GM12892 (cell line): ENCODE data around the gene ZFR2.

Experiments used
- DNase-seq: peaks from one replicate; pipeline ENCODE4 v3.0.0; 2011; ENCODE audit not compliant: insufficient read length
- FAIRE-seq: peaks from 2 replicates; lab custom pipeline; 2011; peaks lifted over from hg19 to GRCh38; lab: Jason Lieb, UNC
- POLR2A ChIP-seq: IDR thresholded peaks from 2 replicates; pipeline ENCODE4 v1.6.1; 2011; ENCODE audit warnings: low read depth, low read length, control low read depth
- POLR2AphosphoS5 ChIP-seq: IDR thresholded peaks from 2 replicates; pipeline ENCODE4 v1.6.1; 2011; ENCODE audit warnings: low read depth, low read length, control low read depth
- TAF1 ChIP-seq: IDR thresholded peaks from 2 replicates; pipeline ENCODE4 v1.6.1; 2011; ENCODE audit warnings: low read depth, mild to moderate bottlenecking, control low read depth, low read length, borderline replicate concordance

The ZFR2 gene

GRCh38 chr19:3831601-3832000 is 37.2 kb downstream of the ZFR2 start:
- DNase-seq (no peak), FAIRE-seq (no peak)
- no peak for TF ChIP-seq POLR2A
- TF ChIP-seq POLR2AphosphoS5: no peak
- no peak for TF ChIP-seq TAF1

- TF ChIP-seq POLR2AphosphoS5 (peak; percentile 68; the same call in 1 of the 2 replicates), TAF1 (no peak), POLR2A (no peak)
- FAIRE-seq (peak; percentile 56), DNase-seq (no peak)
Observed at GRCh38 chr19:3830621-3831589, 37.9 kb downstream of the ZFR2 start.

DNA sequence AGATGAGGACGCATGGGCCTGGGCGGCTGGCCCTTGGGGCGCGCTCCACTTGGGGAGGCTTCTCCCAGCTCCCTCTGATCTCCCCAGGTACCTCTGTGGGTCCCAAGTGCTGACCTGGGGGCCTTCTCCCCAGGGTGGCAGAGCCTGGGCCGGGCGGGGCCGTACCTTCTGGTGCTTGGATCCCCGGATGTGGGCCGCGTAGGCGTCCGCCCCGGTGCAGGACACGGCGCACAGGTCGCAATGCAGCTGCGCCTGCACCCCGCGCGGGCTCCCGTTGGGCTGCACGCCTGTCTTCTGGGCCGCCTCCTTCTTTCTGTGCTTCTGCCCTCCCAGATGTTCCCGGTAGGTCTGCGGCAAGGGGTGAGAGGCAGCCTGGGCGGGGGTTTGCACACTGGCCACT is 41.5 kb downstream of the ZFR2 start:
- no peak for FAIRE-seq
- no peak for TF ChIP-seq POLR2A
- no peak for TF ChIP-seq POLR2AphosphoS5
- no peak for TF ChIP-seq TAF1
- DNase-seq: no peak

DNA sequence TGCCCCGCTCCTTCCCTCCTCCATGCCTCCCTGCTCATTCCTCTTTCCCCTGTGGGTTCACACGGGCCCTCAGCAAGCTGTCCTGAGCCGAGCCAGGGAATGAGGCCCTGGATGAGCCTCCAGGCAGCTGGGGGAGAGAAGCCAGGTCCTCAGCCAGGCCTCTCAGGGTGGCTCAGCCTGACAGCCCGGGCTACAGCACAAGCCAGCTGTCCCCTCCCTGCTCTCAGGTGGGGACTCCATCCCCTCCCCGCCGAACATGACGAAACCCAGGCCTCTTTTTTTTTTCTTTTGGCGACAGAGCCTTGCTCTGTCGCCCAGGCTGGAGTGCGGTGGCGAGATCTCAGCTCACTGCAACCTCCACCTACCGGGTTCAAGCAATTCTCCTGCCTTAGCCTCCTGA is 42.7 kb downstream of the ZFR2 start:
- FAIRE-seq: no peak
- DNase-seq: no peak
- TF ChIP-seq POLR2AphosphoS5 (no peak), POLR2A (no peak), TAF1 (no peak)

DNA sequence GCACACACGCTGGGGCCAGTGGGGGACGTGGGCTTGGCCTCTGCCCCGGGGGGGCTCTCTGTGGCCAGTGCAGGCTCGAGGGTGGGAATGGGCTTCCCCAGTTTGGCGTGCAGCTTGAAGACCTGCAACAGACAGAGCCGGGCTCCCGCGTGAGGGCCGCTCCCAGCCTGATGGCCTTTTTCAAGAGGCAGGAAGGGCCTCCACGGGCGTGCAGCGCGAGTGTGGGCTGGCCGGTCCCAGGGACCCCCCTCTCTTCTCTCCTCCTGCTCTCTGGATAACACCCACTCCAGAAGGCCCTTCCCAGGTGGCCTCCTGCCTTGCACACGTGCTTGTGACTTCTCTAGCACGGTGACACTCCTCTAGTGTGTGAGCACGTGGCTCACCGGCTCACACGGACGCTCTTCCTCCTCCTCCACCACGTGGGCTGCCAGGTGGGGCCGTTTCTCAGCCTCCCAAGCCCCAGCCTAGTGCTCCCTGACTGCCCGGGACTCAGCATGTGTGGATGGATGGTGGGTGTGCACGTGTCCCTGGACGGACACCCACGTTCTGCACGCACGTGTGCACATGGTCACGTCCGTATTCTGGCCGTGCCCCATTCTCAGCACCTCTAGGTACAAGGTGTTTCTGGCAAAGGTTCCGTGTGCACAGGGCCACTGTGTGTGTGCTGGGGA is 43.4 kb downstream of the ZFR2 start:
- no peak for FAIRE-seq
- no peak for TF ChIP-seq POLR2AphosphoS5
- no peak for TF ChIP-seq POLR2A
- TF ChIP-seq TAF1: no peak

DNA sequence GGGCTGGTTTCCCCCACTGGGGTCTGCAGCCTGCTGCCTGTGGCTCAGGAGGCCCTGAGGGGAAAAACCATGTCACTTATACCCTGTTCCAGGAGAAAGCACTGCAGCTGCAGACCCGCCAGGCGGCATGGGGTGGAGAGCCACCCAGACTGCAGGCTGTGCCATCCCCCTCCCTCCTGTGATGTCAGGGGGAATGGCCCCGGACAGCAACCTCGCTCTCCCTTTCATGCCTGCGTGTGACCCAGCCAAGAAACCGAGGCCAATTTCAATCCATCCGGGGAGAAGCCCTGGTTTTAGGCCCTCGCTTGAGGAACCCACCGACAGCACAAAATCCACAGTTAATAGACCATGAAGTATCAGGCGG is 45.5 kb downstream of the ZFR2 start:
- no peak for TF ChIP-seq POLR2AphosphoS5
- no peak for TF ChIP-seq TAF1
- TF ChIP-seq POLR2A: no peak
- no peak for DNase-seq
- no peak for FAIRE-seq

More for the DNA sequence above, 43.4 kb downstream of the ZFR2 start:
- no peak for DNase-seq

- no peak for FAIRE-seq
- TF ChIP-seq POLR2A (no peak), POLR2AphosphoS5 (no peak), TAF1 (no peak)
- no peak for DNase-seq
Observed at GRCh38 chr19:3822683-3823349, 46.0 kb downstream of the ZFR2 start.

GRCh38 chr19:3821857-3822364 is 46.9 kb downstream of the ZFR2 start:
- TF ChIP-seq POLR2A: no peak
- no peak for TF ChIP-seq TAF1
- no peak for TF ChIP-seq POLR2AphosphoS5
- peak; percentile 86 for DNase-seq
- FAIRE-seq: peak; percentile 50

DNA sequence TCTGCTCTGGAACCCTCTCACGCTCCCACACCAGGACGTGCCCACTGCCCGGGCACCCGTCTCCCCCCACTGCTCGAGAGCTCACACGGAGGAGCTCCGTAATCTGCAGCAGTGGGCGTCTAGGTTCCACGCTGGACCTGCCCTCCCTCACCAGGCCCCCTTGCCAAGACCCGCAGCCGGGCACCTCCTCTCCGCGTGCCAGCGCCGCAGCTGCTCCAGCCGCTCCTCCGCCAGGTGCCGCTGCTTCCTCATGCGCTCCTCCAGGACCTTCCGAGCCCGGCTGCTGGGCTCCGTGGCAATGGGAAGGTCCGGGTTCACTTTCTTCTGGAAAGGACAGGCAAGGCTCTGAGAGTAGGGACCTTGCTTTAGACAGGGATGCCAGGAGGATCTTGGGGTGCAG is 47.7 kb downstream of the ZFR2 start:
- FAIRE-seq (no peak), DNase-seq (no peak)
- TF ChIP-seq TAF1: no peak
- no peak for TF ChIP-seq POLR2A
- TF ChIP-seq POLR2AphosphoS5: no peak

DNA sequence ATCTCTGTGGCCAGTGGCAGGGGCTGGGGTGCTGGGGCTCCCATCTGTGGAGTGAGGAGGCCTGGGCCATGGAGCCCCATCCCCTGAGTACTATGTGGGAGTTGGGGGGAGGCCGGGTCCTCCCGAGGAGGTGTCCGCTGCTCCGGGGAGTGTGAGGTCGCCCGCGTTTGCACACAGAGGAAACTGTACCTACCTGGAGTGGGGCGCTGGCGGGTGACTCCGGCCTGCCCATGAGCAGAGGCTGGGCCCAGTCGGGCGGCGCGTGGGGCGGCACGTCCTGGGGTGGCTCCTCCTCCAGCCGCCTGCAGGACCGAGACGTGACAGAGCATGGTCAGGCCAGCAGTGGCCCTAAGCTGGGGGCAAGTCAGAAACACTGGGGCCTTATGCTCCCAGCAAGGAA is 48.8 kb downstream of the ZFR2 start:
- DNase-seq: no peak
- TF ChIP-seq POLR2A (no peak), TAF1 (no peak), POLR2AphosphoS5 (no peak)
- FAIRE-seq: no peak

DNA sequence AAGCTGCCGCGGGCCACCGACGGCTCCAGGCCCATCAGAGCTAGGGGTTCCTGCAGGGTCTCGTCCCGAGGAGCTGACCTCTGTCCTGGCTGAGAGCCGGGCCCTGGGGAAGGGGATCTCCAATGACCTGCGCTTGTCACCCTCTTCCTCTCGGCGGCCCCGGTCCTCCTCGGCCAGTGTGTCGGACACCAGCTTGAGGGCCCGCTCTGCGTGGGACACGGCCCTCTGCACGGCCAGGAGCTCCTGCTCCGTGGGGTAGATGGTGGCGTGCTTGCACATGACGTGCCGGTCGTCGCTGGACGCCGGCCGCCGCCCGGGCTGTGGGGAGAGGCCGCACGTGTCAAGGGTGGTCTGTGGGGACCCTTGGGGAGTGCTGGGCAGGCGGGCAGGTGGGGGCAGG is 49.9 kb downstream of the ZFR2 start:
- no peak for FAIRE-seq
- TF ChIP-seq POLR2AphosphoS5: no peak
- no peak for TF ChIP-seq POLR2A
- no peak for TF ChIP-seq TAF1
- DNase-seq: no peak
